T-cell (primary cell): ENCODE results near the gene GPR62. TPM values are rescaled to one million over a fixed set of nuclear protein-coding genes. Genes with fewer than 3 reads are reported as not detected.

Experiments
- ATAC-seq, 4 experiments: fragments of 200-7000 bp in 3 of 4; fragments of 150-1000 bp in 1 of 4; cut with Tn5 transposase; replicated peaks in 1 of 4; 1 replicate in 3 of 4; 2 replicates in 1 of 4; pipeline ENCODE4 v1.10.0; 2021; ENCODE audit warnings: moderate library complexity in 3 of 4, mild to moderate bottlenecking in 2 of 4, moderate number of reproducible peaks in 1 of 4
- CTCF ChIA-PET, 2 donors: fragments of 300-600 bp; sonication (Branson Sonifier 250); formaldehyde crosslinking; loops; one replicate each; lab custom pipeline; 2022; ENCODE audit warnings: antibody characterized with exemption in 2 of 2; lab: Charles Lee
- POLR2A ChIA-PET, 2 donors: fragments of 300-600 bp; sonication (Branson Sonifier 250); formaldehyde crosslinking; loops; one replicate each; lab custom pipeline; 2022; ENCODE audit warnings: antibody characterized with exemption in 2 of 2; lab: Charles Lee
- DNase-seq, 35 experiments: peaks; one replicate each; pipeline versions ENCODE4 v3.0.0 to v3.0.0-alpha.2; 2013 to 2023
- H3K27ac ChIP-seq: one replicate; pipeline ENCODE4 v1.5.1; 2013; ENCODE audit warnings: low read length
- H3K27me3 ChIP-seq, 2 experiments: replicated peaks in 1 of 2; 1 replicate in 1 of 2; 2 replicates in 1 of 2; pipeline versions ENCODE4 v1.6.1 to v1.7.0; 2013; ENCODE audit warnings: low read length in 1 of 2, mixed read lengths in 1 of 2; ENCODE audit not compliant: control insufficient read depth in 2 of 2, insufficient read depth in 2 of 2; ENCODE audit errors: extremely low read depth in 1 of 2
- H3K36me3 ChIP-seq, 2 donors: 1 replicate in 1 of 2; 2 replicates in 1 of 2; pipeline versions ENCODE4 v1.6.1 to v1.7.0; 2013; ENCODE audit warnings: low read length in 1 of 2; ENCODE audit not compliant: control insufficient read depth in 2 of 2, insufficient read depth in 1 of 2; ENCODE audit errors: extremely low read depth in 1 of 2
- H3K4me1 ChIP-seq, 2 experiments: 1 replicate in 1 of 2; 2 replicates in 1 of 2; pipeline versions ENCODE4 v1.6.1 to v1.7.0; 2013; ENCODE audit warnings: low read length in 2 of 2, mixed read lengths in 1 of 2; ENCODE audit not compliant: insufficient read depth in 2 of 2, control insufficient read depth in 1 of 2; ENCODE audit errors: extremely low read depth in 1 of 2
- H3K4me3 ChIP-seq, 2 donors: 1 replicate in 1 of 2; 2 replicates in 1 of 2; pipeline versions ENCODE4 v1.5.1 to v1.7.0; 2013; ENCODE audit warnings: mild to moderate bottlenecking in 2 of 2, low read length in 1 of 2, moderate library complexity in 1 of 2; ENCODE audit not compliant: control insufficient read depth in 1 of 2; ENCODE audit errors: extremely low read depth in 1 of 2
- H3K9me3 ChIP-seq: 2 replicates; pipeline ENCODE4 v1.7.0; 2013
- H3K27ac Mint-ChIP-seq, 2 donors: one replicate each; pipeline ENCODE4 v1.8.0; 2020 to 2021; ENCODE audit warnings: mild to moderate bottlenecking in 2 of 2, mixed read lengths in 2 of 2
- H3K27me3 Mint-ChIP-seq, 2 donors: one replicate each; pipeline ENCODE4 v1.8.0; 2021 to 2022; ENCODE audit warnings: mixed read lengths in 2 of 2
- H3K36me3 Mint-ChIP-seq: one replicate; pipeline ENCODE4 v1.8.0; 2021; ENCODE audit warnings: mixed read lengths
- H3K4me1 Mint-ChIP-seq, 3 donors: one replicate each; pipeline ENCODE4 v1.8.0; 2020 to 2022; ENCODE audit warnings: mixed read lengths in 3 of 3, mild to moderate bottlenecking in 1 of 3
- H3K4me3 Mint-ChIP-seq, 3 donors: one replicate each; pipeline ENCODE4 v1.8.0; 2020 to 2022; ENCODE audit warnings: mild to moderate bottlenecking in 3 of 3, mixed read lengths in 3 of 3, moderate library complexity in 3 of 3
- H3K9me3 Mint-ChIP-seq, 3 donors: one replicate each; pipeline ENCODE4 v1.8.0; 2020 to 2022; ENCODE audit warnings: mixed read lengths in 3 of 3
- WGBS: methylation state at CpG from one replicate; pipeline ENCODE4 v1.1.5; 2013; ENCODE audit warnings: missing lambda C conversion rate; ENCODE audit not compliant: insufficient coverage; 5-methylcytosine and 5-hydroxymethylcytosine counted together
- total RNA-seq, 35 experiments: library from RNA in 6 of 35; stranded (reverse) in 6 of 35; fragments of 120-200 nt in 1 of 35; gene quantifications; one replicate each; pipeline versions ENCODE4 v1.2.1 to v1.2.4 and lab custom pipeline; 2013 to 2026

The GPR62 gene
- total RNA-seq, 5 donors from 2014 or later (not counting 1 experiment from before 2014, with no cell fraction given) = not detected

GRCh38 chr3:51966016-51966415 is 10.8 kb downstream of the GPR62 start:
- H3K4me3 Mint-ChIP-seq = peak overlapping the region; percentile 72 to 77 (median 72)

GRCh38 chr3:51966486-51966885 is 11.3 kb downstream of the GPR62 start:
- Mint-ChIP-seq H3K27me3 (no peaks in the 10 kb centered on the region), H3K9me3 (no peaks in the 10 kb centered on the region), H3K4me1 (peaks cover 28 to 46% (median 33%) of the 10 kb centered on the region in 3 donors), H3K4me3 (peak overlapping the region; percentile 72 to 79 (median 77)), H3K27ac (peak overlapping the region; percentile 64 to 81), H3K36me3 (no peaks in the 10 kb centered on the region)
- Histone ChIP-seq H3K9me3 (no peaks in the 10 kb centered on the region), H3K4me3 (peak overlapping the region in 1 of 2 donors; percentile 53), H3K4me1 (peaks cover 4 to 40% of the 10 kb centered on the region in 2 experiments), H3K36me3 (peaks cover 0 to 2% of the 10 kb centered on the region in 2 donors), H3K27ac (no peak overlapping the region), H3K27me3 (no peaks in the 10 kb centered on the region)
- ATAC-seq (no peak), DNase-seq (no peak)
- POLR2A ChIA-PET = interaction anchor here in 1 of 2 donors (0.6 kb wide), 1 partner anchor 577 kb away, joined by 4 read pairs; no protein-coding TSS in a partner anchor
- CTCF ChIA-PET = no interaction called here
- 80% methylated on average over 2 of the region's 5 CpGs for WGBS

More at GRCh38 chr3:51966016-51966415, 10.8 kb downstream of the GPR62 start:
- H3K27ac Mint-ChIP-seq = no peak overlapping the region
- H3K9me3 Mint-ChIP-seq = no peaks in the 10 kb centered on the region
- Histone ChIP-seq H3K36me3 (no peaks in the 10 kb centered on the region), H3K4me1 (peaks cover 4 to 40% of the 10 kb centered on the region in 2 experiments), H3K4me3 (no peak overlapping the region), H3K9me3 (no peaks in the 10 kb centered on the region), H3K27me3 (no peaks in the 10 kb centered on the region), H3K27ac (no peak overlapping the region)
- ATAC-seq (no peak), DNase-seq (no peak)
- no CpG with 5 or more reads among the region's 2 CpGs for WGBS
- H3K36me3 Mint-ChIP-seq = peaks cover 1% of the 10 kb centered on the region
- peaks cover 27 to 46% (median 30%) of the 10 kb centered on the region in 3 donors for H3K4me1 Mint-ChIP-seq
- ChIA-PET POLR2A (no interaction called here), CTCF (interaction anchor here in 1 of 2 donors (1.0 kb wide), 1 partner anchor 155 kb away, joined by 3 read pairs; no protein-coding TSS in a partner anchor)
- no peaks in the 10 kb centered on the region for H3K27me3 Mint-ChIP-seq

- DNase-seq = peak in 2 of 35 experiments; percentile 29 to 30
- no peaks in the 10 kb centered on the region for H3K9me3 Mint-ChIP-seq
- peak overlapping the region; percentile 53 to 71 for H3K4me3 ChIP-seq
- WGBS = 3% methylated on average over 30 of the region's 33 CpGs
- peak; percentile 67 to 74 (median 68) for ATAC-seq
- H3K4me3 Mint-ChIP-seq = peak overlapping the region; percentile 72 to 79 (median 77)
- H3K27ac ChIP-seq = no peak overlapping the region
- H3K36me3 ChIP-seq = peaks cover 0 to 3% of the 10 kb centered on the region in 2 donors
- H3K4me1 ChIP-seq = peaks cover 4 to 40% of the 10 kb centered on the region in 2 experiments
- no peaks in the 10 kb centered on the region for H3K36me3 Mint-ChIP-seq
- peaks cover 28 to 46% (median 33%) of the 10 kb centered on the region in 3 donors for H3K4me1 Mint-ChIP-seq
- H3K27me3 Mint-ChIP-seq = no peaks in the 10 kb centered on the region
- ChIA-PET CTCF (interaction anchor here in 1 of 2 donors (1.5 kb wide), 1 partner anchor 25 kb away, joined by 3 read pairs; the partner anchor contains the start of genes PARP3 and RRP9), POLR2A (interaction anchor here in 1 of 2 donors (0.6 kb wide), 1 partner anchor 576 kb away, joined by 4 read pairs; no protein-coding TSS in a partner anchor)
- H3K9me3 ChIP-seq = no peaks in the 10 kb centered on the region
- H3K27me3 ChIP-seq = no peaks in the 10 kb centered on the region
- peak overlapping the region; percentile 64 to 81 for H3K27ac Mint-ChIP-seq
Measured at GRCh38 chr3:51966922-51967383, 11.8 kb downstream of the GPR62 start.

GRCh38 chr3:51967384-51968169 is 12.4 kb downstream of the GPR62 start, which contains the start of gene PCBP4:
PCBP4 (minus strand) TSS chr3:51967454; CDS start chr3:51961240, 6,214 bp downstream.
- POLR2A ChIA-PET = no interaction called here
- Mint-ChIP-seq H3K36me3 (no peaks in the 10 kb centered on the region), H3K4me3 (peak within 1 kb of the TSS; percentile 72 to 90 (median 86)), H3K4me1 (peaks cover 30 to 46% (median 37%) of the 10 kb centered on the region in 3 donors), H3K27me3 (no peaks in the 10 kb centered on the region), H3K9me3 (no peaks in the 10 kb centered on the region), H3K27ac (peak within 1 kb of the TSS; percentile 81 to 83)
- H3K27ac ChIP-seq = peak within 1 kb of the TSS; percentile 52
- peak within 1 kb of the TSS; percentile 53 to 71 for H3K4me3 ChIP-seq
- under 1% methylated on average over 54 of the region's 90 CpGs for WGBS
- peak; percentile 78 to 80 (median 78) for ATAC-seq
- CTCF ChIA-PET = interaction anchor here in 1 of 2 donors (1.5 kb wide), 1 partner anchor 26 kb away, joined by 3 read pairs; the partner anchor contains the start of genes PARP3 and RRP9
- H3K9me3 ChIP-seq = no peaks in the 10 kb centered on the region
- DNase-seq = peak in 11 of 35 experiments; percentile 3 to 55 (median 34)
- H3K36me3 ChIP-seq = peaks cover 0 to 3% of the 10 kb centered on the region in 2 donors
- peaks cover 4 to 40% of the 10 kb centered on the region in 2 experiments for H3K4me1 ChIP-seq
- no peaks in the 10 kb centered on the region for H3K27me3 ChIP-seq

GRCh38 chr3:51968170-51968775 is 13.1 kb downstream of the GPR62 start:
- H3K27ac ChIP-seq = peak overlapping the region; percentile 52

More at GRCh38 chr3:51968170-51968775, 13.1 kb downstream of the GPR62 start:
- Mint-ChIP-seq H3K27me3 (no peaks in the 10 kb centered on the region), H3K4me1 (peaks cover 31 to 46% (median 37%) of the 10 kb centered on the region in 3 donors), H3K9me3 (no peaks in the 10 kb centered on the region), H3K36me3 (no peaks in the 10 kb centered on the region), H3K4me3 (peak overlapping the region; percentile 70 to 90 (median 86)), H3K27ac (peak overlapping the region; percentile 61 to 83)
- no peaks in the 10 kb centered on the region for H3K9me3 ChIP-seq
- H3K27me3 ChIP-seq = no peaks in the 10 kb centered on the region
- ChIA-PET POLR2A (no interaction called here), CTCF (interaction anchor here in 1 of 2 donors (1.5 kb wide), 1 partner anchor 26 kb away, joined by 3 read pairs; the partner anchor contains the start of genes PARP3 and RRP9)
- ATAC-seq (no peak), DNase-seq (no peak)
- peak overlapping the region in 1 of 2 donors; percentile 46 for H3K4me3 ChIP-seq
- WGBS = 100% methylated on average over 1 of the region's 11 CpGs
- H3K4me1 ChIP-seq = peaks cover 4 to 47% of the 10 kb centered on the region in 2 experiments
- H3K36me3 ChIP-seq = peaks cover 0 to 3% of the 10 kb centered on the region in 2 donors
